ENCODE data around the gene METRNL.

- TF ChIP-seq, protein P1, sequence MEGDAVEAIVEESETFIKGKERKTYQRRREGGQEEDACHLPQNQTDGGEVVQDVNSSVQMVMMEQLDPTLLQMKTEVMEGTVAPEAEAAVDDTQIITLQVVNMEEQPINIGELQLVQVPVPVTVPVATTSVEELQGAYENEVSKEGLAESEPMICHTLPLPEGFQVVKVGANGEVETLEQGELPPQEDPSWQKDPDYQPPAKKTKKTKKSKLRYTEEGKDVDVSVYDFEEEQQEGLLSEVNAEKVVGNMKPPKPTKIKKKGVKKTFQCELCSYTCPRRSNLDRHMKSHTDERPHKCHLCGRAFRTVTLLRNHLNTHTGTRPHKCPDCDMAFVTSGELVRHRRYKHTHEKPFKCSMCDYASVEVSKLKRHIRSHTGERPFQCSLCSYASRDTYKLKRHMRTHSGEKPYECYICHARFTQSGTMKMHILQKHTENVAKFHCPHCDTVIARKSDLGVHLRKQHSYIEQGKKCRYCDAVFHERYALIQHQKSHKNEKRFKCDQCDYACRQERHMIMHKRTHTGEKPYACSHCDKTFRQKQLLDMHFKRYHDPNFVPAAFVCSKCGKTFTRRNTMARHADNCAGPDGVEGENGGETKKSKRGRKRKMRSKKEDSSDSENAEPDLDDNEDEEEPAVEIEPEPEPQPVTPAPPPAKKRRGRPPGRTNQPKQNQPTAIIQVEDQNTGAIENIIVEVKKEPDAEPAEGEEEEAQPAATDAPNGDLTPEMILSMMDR (IDR thresholded peaks at IDR 0.05), result no peak
- no peak for TF ChIP-seq POLR2A (IDR thresholded peaks at IDR 0.05)
Observed at GRCh38 chr17:83057793-83058265, 21.6 kb upstream of the METRNL start.

Measured in esophagus squamous epithelium (tissue), 4 donors.